Measurements from ENCODE around the gene OBI1.

Gene OBI1

DNA sequence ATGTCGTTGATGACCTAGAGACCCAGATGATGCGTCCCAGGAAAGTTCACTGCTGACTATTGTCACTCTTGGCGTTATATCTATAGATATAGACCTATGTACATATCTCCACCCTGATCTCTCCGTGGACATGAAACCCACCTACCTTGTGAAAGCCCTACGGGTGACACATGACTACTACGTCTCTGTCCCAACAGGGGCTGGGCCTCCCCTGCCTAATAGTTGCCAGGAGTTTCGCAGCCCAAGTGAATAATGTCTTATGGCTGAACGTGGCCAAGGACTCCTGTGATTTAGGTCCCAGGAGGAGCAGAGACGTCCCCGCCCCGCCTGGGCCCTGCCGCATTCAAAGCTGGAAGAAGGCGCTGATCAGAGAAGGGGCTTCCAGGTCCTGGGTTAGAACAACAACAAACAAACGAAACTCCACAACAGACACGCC is 50.7 kb downstream of the OBI1 start:
- H3K4me3 ChIP-seq (ENCODE audit: low read depth, low read length): peak overlapping the region; percentile 56
- TF ChIP-seq, protein P1, sequence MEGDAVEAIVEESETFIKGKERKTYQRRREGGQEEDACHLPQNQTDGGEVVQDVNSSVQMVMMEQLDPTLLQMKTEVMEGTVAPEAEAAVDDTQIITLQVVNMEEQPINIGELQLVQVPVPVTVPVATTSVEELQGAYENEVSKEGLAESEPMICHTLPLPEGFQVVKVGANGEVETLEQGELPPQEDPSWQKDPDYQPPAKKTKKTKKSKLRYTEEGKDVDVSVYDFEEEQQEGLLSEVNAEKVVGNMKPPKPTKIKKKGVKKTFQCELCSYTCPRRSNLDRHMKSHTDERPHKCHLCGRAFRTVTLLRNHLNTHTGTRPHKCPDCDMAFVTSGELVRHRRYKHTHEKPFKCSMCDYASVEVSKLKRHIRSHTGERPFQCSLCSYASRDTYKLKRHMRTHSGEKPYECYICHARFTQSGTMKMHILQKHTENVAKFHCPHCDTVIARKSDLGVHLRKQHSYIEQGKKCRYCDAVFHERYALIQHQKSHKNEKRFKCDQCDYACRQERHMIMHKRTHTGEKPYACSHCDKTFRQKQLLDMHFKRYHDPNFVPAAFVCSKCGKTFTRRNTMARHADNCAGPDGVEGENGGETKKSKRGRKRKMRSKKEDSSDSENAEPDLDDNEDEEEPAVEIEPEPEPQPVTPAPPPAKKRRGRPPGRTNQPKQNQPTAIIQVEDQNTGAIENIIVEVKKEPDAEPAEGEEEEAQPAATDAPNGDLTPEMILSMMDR (IDR thresholded peaks at IDR 0.05; ENCODE audit: low read depth, low read length): no peak

- H3K4me3 ChIP-seq (ENCODE audit: low read depth, low read length): no peak overlapping the region
- TF ChIP-seq, protein P1 (IDR thresholded peaks at IDR 0.05; ENCODE audit: low read depth, low read length): no peak
Observed at GRCh38 chr13:78607409-78608251, 51.3 kb downstream of the OBI1 start.

DNA sequence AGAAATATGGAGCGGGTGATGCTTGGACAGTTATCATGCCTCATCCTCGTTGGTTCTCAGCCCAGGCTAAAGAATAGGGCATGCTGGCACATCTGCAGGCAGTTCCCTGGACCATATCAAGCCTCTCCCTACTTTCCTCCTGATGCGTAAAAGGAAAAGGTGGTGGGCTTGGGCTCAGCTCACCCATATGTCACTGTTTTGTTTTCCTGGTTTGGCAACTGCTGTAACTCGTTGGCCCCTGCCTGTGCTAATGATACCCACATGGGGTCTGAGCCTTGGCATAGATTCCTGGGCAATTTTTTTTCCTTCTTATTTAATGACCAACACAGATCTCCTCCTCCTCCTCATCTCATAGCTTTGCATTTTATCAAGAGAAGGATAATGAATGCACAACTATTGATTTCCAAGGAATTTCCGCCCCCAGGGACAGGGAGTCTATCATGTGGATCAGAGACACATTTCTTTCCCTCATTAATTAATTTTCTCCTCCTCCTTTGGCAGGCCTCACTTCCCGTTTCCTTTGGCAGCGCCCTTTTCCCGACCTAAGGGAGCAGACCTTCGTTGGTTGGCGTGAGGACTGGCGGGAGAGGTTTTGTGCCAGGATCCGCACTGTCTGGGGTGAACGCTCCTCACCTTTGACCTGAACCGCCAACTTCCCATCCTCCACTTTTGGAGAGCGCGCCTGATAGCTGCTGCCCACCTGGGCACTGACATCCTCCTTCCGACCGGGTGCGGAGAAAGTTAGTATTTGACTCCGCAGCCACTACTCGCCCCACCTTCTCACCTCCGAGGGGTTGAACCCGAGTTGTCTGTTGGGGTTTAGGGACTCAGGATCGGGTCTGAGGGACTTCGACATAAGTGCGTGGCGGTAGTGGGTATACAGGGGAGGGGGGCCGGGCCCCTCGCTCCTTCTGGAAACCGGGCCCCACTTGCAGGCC is 52.2 kb downstream of the OBI1 start:
- H3K4me3 ChIP-seq (ENCODE audit: low read depth, low read length): no peak overlapping the region
- TF ChIP-seq, protein P1 (IDR thresholded peaks at IDR 0.05; ENCODE audit: low read depth, low read length): no peak

DNA sequence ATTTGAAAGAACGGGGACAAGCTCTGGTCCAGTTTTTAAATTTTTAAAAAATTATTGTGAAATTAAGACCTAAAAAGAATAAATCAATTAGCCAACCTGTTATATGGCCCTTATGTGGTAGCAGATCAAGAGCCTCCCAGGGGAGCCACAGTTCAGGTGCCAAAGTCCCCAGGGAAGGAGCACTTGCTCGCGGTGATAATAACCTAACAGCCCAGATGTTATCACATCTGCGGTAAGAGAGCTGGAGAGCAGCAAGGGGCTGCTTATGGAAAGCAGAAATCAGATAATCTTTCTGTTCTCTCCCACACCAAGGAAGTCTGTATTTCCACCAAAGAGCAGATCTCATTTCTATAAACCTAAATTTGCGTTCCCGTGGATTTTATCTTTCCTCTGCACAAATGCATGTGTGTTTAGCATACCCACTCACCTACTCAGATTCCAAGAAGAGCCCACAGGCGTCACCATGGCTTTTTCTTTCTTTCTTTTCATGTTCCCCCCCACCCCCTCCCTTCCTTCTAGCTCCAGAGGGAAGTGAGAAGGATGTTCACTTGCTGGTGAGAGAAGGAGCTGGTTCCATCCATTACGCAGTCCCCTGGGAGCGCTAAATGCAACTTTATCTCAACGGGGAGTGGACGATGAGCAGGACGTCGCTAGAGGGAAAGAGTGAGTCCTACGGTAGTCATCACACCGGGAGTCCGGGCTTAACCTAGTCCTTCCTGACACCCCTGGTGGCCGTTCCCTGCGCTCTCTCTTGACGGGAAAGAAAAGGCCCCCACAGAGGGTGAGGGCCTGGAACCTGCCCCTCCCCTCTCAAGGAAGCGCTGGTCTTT is 54.0 kb downstream of the OBI1 start:
- TF ChIP-seq, protein P1 (IDR thresholded peaks at IDR 0.05; ENCODE audit: low read depth, low read length): no peak
- no peak overlapping the region for H3K4me3 ChIP-seq (ENCODE audit: low read depth, low read length)

DNA sequence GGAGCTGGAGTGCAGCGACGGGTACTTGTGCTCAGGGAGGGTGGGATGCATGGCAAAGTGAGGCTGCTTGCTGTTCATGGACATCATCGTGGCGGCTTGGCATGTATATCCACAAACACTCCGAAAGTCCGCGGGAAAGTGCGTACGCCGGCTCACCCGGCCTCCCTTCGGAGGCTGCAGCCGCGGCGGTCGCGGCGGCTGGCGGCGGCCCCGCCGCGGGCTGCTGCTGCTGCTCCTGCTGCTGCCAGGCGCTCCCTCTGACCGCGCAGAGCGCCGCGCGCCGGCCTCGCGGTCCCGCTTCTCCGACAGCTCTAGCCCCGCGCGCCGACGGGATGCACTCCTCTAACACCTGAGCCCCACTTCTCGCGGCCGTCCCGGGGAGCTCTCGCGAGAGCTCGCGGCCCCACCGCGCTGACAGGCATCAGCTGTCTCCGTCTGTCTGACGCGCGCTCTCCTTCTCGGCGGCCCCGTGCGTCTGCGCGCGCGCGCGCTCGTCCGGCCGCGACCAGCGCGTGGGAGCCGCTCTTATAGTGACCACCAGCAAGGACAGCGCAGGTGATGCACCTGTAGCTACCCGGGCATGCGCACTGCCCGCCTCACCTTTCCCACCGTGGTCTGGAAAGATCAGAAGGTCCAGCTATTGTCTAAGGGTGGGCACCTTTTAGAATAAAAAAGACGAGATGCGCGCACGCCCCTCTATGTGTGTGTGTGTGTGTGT is 55.6 kb downstream of the OBI1 start, which contains the start of gene POU4F1:
Gene POU4F1, minus strand, starts transcription at position 313 of the 718 bp plus-strand sequence. Its CDS starts 226 bp downstream, at position 87.
- TF ChIP-seq, protein P1 (IDR thresholded peaks at IDR 0.05; ENCODE audit: low read depth, low read length): no peak
- peak within 1 kb of the TSS; percentile 29 for H3K4me3 ChIP-seq (ENCODE audit: low read depth, low read length)

GRCh38 chr13:78602561-78603239 is 56.3 kb downstream of the OBI1 start:
- H3K4me3 ChIP-seq (ENCODE audit: low read depth, low read length): 0 out of 2 replicates have a peak overlapping the region, but pooled peaks have one; percentile 29
- TF ChIP-seq, protein P1 (IDR thresholded peaks at IDR 0.05; ENCODE audit: low read depth, low read length): no peak

Data from WI38 (cell line).